Gastroesophageal sphincter (tissue), 3 donors: ENCODE measurements around the gene TXNRD3.

ENCODE experiments used
- EP300 ChIP-seq: sonication (generic); formaldehyde crosslinking; IDR thresholded peaks from one replicate; pipeline ENCODE4 v1.6.1; 2017; ENCODE audit warnings: antibody characterized with exemption, mild to moderate bottlenecking
- POLR2A ChIP-seq, 2 donors: fragments of 450-650 bp; IDR thresholded peaks; one replicate each; pipeline ENCODE4 v1.6.1; 2017; ENCODE audit warnings: antibody characterized with exemption in 2 of 2, mild to moderate bottlenecking in 2 of 2, moderate library complexity in 1 of 2
- POLR2AphosphoS5 ChIP-seq: sonication (generic); formaldehyde crosslinking; IDR thresholded peaks from one replicate; pipeline ENCODE4 v1.6.1; 2017; ENCODE audit warnings: antibody characterized with exemption
- TF ChIP-seq, protein P1 (sequence below), 4 experiments: fragments of 200-600 bp in 2 of 4; fragments of 450-650 bp in 2 of 4; sonication (generic) in 1 of 4; IDR thresholded peaks; one replicate each; pipeline ENCODE4 v1.5.1; 2017 to 2019; ENCODE audit warnings: antibody characterized with exemption in 4 of 4, mild to moderate bottlenecking in 2 of 4, moderate library complexity in 2 of 4

DNA sequence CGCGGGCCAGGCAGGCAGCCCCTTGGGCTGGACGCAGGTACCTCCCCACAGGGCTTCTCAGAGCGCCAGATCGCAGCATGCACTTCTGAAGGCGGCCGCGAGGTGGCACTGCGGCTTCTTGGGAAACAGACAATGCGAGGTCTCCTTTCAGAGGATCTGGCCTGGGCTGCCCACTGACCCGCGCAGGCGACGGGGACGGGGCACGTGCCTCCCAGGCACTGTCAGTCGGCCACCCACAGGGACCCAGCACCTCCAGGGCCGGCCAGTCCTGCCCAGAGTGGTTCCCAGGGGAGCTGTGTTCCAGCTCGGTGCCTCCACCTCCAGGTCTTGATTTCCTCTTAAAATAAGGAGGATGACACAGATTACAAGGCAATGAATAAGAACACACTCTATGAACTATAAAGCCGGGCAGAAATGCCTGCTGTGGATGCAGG is 24.4 kb upstream of the TXNRD3 start:
- TF ChIP-seq, protein P1, sequence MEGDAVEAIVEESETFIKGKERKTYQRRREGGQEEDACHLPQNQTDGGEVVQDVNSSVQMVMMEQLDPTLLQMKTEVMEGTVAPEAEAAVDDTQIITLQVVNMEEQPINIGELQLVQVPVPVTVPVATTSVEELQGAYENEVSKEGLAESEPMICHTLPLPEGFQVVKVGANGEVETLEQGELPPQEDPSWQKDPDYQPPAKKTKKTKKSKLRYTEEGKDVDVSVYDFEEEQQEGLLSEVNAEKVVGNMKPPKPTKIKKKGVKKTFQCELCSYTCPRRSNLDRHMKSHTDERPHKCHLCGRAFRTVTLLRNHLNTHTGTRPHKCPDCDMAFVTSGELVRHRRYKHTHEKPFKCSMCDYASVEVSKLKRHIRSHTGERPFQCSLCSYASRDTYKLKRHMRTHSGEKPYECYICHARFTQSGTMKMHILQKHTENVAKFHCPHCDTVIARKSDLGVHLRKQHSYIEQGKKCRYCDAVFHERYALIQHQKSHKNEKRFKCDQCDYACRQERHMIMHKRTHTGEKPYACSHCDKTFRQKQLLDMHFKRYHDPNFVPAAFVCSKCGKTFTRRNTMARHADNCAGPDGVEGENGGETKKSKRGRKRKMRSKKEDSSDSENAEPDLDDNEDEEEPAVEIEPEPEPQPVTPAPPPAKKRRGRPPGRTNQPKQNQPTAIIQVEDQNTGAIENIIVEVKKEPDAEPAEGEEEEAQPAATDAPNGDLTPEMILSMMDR (IDR thresholded peaks at IDR 0.05), result peak; percentile 83 to 97 (median 92)
- TF ChIP-seq POLR2A (IDR thresholded peaks at IDR 0.05) (no peak), EP300 (no peak), POLR2AphosphoS5 (no peak)
